HG03354 (cell line): Measurements from ENCODE around the gene CDC42EP3.

Source experiments
- ATAC-seq: cut with Tn5 transposase; IDR thresholded peaks from one replicate; pipeline ENCODE4 v1.9.1; 2021; ENCODE audit warnings: mild to moderate bottlenecking; ENCODE audit not compliant: unreplicated experiment, poor library complexity, severe bottlenecking

Gene CDC42EP3

DNA sequence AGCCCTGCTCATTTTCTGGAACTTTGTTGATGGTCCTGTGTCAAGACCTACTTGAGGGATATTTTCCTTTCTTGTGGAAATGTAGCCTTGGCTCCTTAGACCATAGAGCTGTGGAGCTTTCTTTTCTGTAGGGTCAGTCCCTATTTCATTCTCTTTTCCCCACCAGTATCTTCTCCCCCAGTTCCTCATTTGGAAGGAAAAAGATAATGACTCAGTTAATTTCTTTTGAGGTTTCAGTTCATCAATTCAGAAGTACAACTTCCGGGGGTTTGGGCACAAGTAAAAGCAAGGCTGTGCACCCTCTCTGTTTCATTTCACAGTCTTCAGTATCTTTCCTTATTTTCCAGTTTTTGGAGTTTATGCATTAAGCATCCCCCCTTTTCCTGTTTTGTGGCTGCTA is 70.7 kb downstream of the CDC42EP3 start:
- peak; percentile 74 for ATAC-seq

DNA sequence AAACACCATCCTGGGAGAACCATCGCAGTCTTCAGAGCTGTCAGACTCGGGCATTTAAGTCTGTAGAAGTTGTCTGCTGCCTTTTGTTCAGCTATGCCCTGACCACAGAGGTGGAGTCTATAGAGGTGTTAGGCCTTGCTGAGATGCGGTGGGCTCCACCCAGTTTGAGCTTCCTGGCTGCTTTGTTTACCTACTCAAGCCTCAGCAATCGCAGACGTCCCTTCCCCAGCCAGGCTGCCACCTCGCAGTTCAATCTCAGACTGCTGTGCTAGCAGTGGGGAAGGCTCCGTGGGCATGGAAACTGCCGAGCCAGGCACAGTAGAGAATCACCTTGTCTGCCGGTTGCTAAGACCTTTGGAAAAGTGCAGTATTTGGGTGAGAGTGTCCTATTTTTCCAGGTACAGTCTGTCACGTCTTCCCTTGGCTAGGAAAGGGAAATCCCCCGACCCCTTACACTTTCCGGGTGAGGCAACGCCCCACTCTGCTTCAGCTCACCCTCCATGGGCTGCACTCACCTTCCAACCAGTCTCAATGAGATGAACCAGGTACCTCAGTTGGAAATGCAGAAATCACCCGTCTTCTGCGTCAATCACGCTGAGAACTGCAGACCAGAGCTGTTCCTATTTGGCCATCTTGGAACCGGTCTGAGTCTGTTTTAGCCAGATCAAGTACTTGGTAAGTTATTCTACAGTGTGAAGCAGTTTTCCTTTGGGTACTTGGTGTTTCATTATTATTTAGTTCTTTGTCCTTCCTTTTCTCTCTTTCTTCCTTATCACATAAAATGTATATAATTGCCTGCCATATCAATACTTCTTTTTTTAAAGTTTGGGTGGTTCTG is 71.5 kb downstream of the CDC42EP3 start:
- ATAC-seq, result no peak

DNA sequence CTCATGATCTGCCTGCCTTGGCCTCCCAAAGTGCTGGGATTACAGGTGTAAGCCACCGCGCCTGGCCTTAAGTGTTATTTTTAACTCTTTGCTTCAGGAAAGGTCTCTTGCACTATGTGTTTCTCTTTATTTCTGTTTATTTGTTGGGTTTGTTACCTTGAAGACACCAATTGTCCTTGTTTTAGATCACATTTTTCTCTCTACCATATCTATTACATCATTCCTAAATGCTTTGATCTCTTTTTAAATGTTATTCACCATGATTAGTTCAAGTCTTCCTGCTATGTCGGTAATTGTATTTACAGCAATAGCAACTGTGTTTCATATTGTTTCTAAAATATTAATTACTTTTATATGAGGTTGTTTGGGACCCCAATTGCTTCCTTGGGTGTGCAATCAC is 77.7 kb downstream of the CDC42EP3 start:
- ATAC-seq, result no peak

DNA sequence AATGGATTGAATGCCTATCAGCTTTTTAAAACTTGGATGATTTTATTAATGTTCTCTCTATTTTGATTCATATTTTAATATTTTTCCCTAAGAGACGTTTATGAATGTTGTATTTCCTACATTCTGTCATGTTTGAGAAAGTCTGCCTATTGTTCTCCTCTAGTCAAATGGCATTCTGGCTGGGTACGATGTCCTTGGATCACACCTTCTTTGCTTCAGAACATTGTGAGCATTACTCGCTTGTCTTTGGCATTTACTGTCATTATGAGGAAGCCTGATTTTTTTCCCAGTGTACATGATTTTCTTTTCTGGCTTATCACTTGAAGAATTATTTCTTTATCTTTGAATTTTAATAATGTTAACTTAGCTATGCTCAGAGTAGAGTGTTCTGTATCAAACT is 78.4 kb downstream of the CDC42EP3 start:
- no peak for ATAC-seq
